ENCODE data around the gene PAX6. TPM values are rescaled to one million over a fixed set of nuclear protein-coding genes. Genes with fewer than 3 reads are reported as not detected.

The PAX6 gene
- total and polyA plus RNA-seq, 2 of the 4 experiments (the other 2 are of a cell fraction): not detected

DNA sequence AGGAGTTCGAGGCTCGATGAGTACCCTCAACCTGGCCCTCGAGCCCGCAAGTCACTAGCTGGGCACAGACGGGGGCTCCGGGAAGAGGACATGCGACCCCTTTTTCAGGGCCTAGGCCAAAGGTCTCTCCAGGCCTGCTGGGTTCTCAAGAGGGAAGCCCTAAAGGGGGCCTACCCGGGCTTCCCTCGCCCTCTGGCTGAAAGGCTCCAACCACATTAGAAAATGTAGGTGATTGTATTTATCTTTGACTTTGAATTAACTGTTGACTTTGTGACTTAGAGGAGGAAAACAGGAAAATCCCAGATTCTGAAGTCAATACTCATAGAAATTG, 7.3 kb upstream of the PAX6 start:
- no TSS peak for BruUV-seq (replicated peaks)
- H2AK5ac ChIP-seq (ENCODE audit: low read depth, low read length): no peak overlapping the region
- no peak for DNase-seq
- H4K5ac ChIP-seq (ENCODE audit: low read depth, low read length): no peak overlapping the region
- H2BK20ac ChIP-seq (ENCODE audit: low read depth, low read length): no peak overlapping the region
- no peak overlapping the region for H4K8ac ChIP-seq (ENCODE audit: low read depth in 2 of 2, low read length in 2 of 2)
- 0% methylated on average over 1 of the region's 9 CpGs; no CpG with 5 or more reads in 1 of the 2 experiments for WGBS, 2 experiments (ENCODE audit: extremely low coverage in 2 of 2, insufficient read length in 1 of 2)
- ChIA-PET CTCF (no interaction called here), POLR2A (ENCODE audit: unreplicated experiment) (no interaction called here)
- no peak overlapping the region for H2AK9ac ChIP-seq (replicated peaks; ENCODE audit: low read depth, low read length, poor library complexity)
- no peak overlapping the region for H3K14ac ChIP-seq (replicated peaks; ENCODE audit: low read depth, low read length)
- H3K4me2 ChIP-seq (ENCODE audit: low read depth, low read length): no peak overlapping the region
- H3K4ac ChIP-seq (ENCODE audit: low read depth, low read length): no peak overlapping the region
- no peak overlapping the region for H3K9ac ChIP-seq (ENCODE audit: low read depth, low read length)
- H4K91ac ChIP-seq (ENCODE audit: insufficient read depth, low read depth, low read length): no peak overlapping the region
- H4K20me1 ChIP-seq (ENCODE audit: insufficient read depth, low read length): no peaks in the 10 kb centered on the region; the same call in 1 of the 2 replicates
- no peak overlapping the region for H3K18ac ChIP-seq (ENCODE audit: low read depth, low read length)
- no peaks in the 10 kb centered on the region for H3K9me1 ChIP-seq (ENCODE audit: insufficient read depth, low read length)
- H2BK5ac ChIP-seq (ENCODE audit: low read depth, low read length, poor library complexity, severe bottlenecking): no peak overlapping the region
- H3K27me3 ChIP-seq (ENCODE audit: control insufficient read depth, insufficient read depth, low read length): peaks cover 97% of the 10 kb centered on the region
- H3K4me1 ChIP-seq (ENCODE audit: control insufficient read depth, insufficient read depth, low read length): no peaks in the 10 kb centered on the region; the same call in 1 of the 2 replicates
- H3K36me3 ChIP-seq (ENCODE audit: control insufficient read depth, insufficient read depth, low read length): no peaks in the 10 kb centered on the region
- TF ChIP-seq CHD1 (IDR thresholded peaks at IDR 0.05; ENCODE audit: low read depth, low read length) (no peak), BHLHE40 (IDR thresholded peaks at IDR 0.05; ENCODE audit: low read depth, low read length) (no peak), RFX5 (IDR thresholded peaks at IDR 0.05; ENCODE audit: low read depth, low read length) (no peak), MAFK (IDR thresholded peaks at IDR 0.05; ENCODE audit: low read depth, low read length) (no peak), SMC3 (IDR thresholded peaks at IDR 0.05; ENCODE audit: low read depth, low read length) (no peak), CEBPB (IDR thresholded peaks at IDR 0.05; ENCODE audit: low read depth, low read length) (no peak), MXI1 (IDR thresholded peaks at IDR 0.05; ENCODE audit: borderline replicate concordance, low read depth, low read length) (no peak), FOS (IDR thresholded peaks at IDR 0.05; ENCODE audit: low read depth, low read length) (no peak), NFE2L2 (IDR thresholded peaks at IDR 0.05; ENCODE audit: low read depth, low read length) (no peak), RCOR1 (IDR thresholded peaks at IDR 0.05; ENCODE audit: insufficient replicate concordance, low read length) (no peak), POLR2A (IDR thresholded peaks at IDR 0.05; ENCODE audit: low read depth, low read length) (no peak), RAD21 (IDR thresholded peaks at IDR 0.05; ENCODE audit: low read length) (no peak), MAZ (IDR thresholded peaks at IDR 0.05; ENCODE audit: borderline replicate concordance, low read depth, low read length) (no peak)
- TF ChIP-seq, protein P1, sequence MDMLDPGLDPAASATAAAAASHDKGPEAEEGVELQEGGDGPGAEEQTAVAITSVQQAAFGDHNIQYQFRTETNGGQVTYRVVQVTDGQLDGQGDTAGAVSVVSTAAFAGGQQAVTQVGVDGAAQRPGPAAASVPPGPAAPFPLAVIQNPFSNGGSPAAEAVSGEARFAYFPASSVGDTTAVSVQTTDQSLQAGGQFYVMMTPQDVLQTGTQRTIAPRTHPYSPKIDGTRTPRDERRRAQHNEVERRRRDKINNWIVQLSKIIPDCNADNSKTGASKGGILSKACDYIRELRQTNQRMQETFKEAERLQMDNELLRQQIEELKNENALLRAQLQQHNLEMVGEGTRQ (IDR thresholded peaks at IDR 0.05; ENCODE audit: low read depth, low read length): no peak
- TF ChIP-seq, protein P2, sequence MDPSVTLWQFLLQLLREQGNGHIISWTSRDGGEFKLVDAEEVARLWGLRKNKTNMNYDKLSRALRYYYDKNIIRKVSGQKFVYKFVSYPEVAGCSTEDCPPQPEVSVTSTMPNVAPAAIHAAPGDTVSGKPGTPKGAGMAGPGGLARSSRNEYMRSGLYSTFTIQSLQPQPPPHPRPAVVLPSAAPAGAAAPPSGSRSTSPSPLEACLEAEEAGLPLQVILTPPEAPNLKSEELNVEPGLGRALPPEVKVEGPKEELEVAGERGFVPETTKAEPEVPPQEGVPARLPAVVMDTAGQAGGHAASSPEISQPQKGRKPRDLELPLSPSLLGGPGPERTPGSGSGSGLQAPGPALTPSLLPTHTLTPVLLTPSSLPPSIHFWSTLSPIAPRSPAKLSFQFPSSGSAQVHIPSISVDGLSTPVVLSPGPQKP (IDR thresholded peaks at IDR 0.05; ENCODE audit: borderline replicate concordance, low read depth, low read length): no peak
- TF ChIP-seq, protein P3, sequence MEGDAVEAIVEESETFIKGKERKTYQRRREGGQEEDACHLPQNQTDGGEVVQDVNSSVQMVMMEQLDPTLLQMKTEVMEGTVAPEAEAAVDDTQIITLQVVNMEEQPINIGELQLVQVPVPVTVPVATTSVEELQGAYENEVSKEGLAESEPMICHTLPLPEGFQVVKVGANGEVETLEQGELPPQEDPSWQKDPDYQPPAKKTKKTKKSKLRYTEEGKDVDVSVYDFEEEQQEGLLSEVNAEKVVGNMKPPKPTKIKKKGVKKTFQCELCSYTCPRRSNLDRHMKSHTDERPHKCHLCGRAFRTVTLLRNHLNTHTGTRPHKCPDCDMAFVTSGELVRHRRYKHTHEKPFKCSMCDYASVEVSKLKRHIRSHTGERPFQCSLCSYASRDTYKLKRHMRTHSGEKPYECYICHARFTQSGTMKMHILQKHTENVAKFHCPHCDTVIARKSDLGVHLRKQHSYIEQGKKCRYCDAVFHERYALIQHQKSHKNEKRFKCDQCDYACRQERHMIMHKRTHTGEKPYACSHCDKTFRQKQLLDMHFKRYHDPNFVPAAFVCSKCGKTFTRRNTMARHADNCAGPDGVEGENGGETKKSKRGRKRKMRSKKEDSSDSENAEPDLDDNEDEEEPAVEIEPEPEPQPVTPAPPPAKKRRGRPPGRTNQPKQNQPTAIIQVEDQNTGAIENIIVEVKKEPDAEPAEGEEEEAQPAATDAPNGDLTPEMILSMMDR (conservative IDR thresholded peaks at IDR 0.05; ENCODE audit: low read depth, low read length): no peak
- in situ Hi-C loops (cut with MboI; ENCODE audit: low sequenced_read_pairs) (no loop called here), intact Hi-C loops (cut with micrococcal nuclease) (no loop called here), dilution Hi-C loops (cut with HindIII; ENCODE audit: low sequenced_read_pairs, unreplicated experiment) (no loop called here)
- no peak overlapping the region for H2BK120ac ChIP-seq (ENCODE audit: low read depth, low read length)
- H3K79me1 ChIP-seq (ENCODE audit: low read depth in 1 of 2, low read length in 2 of 2): no peaks in the 10 kb centered on the region
- H3K56ac ChIP-seq (ENCODE audit: extremely low read depth, insufficient read depth, low read length): no peak overlapping the region
- H3K23ac ChIP-seq (ENCODE audit: low read depth, low read length): no peak overlapping the region
- peaks cover 19% of the 10 kb centered on the region; the same call in 1 of the 2 replicates for H3K9me3 ChIP-seq (ENCODE audit: control insufficient read depth, insufficient read depth, low read length)
- H3K4me3 ChIP-seq (ENCODE audit: insufficient read depth, low read depth, low read length): no peak overlapping the region
- no peak overlapping the region for H3K27ac ChIP-seq (ENCODE audit: insufficient read depth, low read length)
- H2BK15ac ChIP-seq (ENCODE audit: low read depth, low read length): no peak overlapping the region
- ATAC-seq (ENCODE audit: low read depth): no peak
- H2AFZ ChIP-seq (replicated peaks; ENCODE audit: low read length, poor library complexity): no peak overlapping the region

All from IMR-90 (cell line).